ENCODE results near the gene SOX30. TPM values are rescaled to one million over a fixed set of nuclear protein-coding genes. Genes with fewer than 3 reads are reported as not detected.

Gene SOX30
- total RNA-seq, 2 donors from 2014 or later = not detected

DNA sequence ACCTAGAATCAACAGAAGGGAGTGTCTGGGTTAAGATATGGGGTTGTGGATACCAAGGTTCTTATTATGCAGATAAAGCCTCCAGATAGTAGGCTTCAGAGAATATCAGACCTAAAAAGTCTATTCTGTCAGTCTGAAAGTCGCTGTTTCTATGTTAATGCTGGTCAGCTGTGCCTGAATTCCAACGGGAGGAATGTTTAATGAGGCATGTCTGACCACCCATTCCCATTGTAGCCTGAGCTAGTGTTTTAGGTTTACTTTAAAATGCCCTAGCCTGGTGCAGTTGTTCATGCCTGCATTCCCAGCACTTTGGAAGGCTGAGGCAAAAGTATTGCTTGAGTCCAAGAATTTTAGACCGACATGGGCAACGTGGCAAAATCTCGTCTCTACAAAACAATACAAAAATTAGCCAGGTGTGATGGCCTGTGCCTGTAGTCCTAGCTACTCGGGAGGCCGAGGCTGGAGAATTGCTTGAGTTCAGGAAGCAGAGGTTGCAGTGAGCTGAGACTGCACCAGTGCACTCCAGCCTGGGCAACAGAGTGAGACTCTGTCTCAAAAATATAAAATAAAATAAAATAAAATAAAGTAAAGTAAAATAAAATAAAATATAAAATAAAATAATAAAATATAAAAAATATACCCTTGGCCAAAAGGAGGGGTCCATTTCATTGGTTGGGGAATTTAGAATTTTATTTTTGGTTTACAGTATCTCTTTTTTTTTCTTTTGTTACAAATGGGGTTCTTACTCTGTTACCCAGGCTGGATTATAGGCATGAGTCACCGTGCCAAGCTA is 7.8 kb upstream of the SOX30 start:
- ATAC-seq (ENCODE audit: insufficient number of reproducible peaks, low FRiP score, low read depth) (no peak), DNase-seq (ENCODE audit: low spot score) (no peak)
- Histone ChIP-seq H3K4me1 (ENCODE audit: control insufficient read depth in 1 of 2, low read depth in 2 of 2) (no peaks in the 10 kb centered on the region), H3K9me3 (no peaks in the 10 kb centered on the region), H3K27ac (no peak overlapping the region), H3K27me3 (replicated peaks; ENCODE audit: insufficient read depth) (no peaks in the 10 kb centered on the region), H3K36me3 (no peaks in the 10 kb centered on the region), H3K4me3 (no peak overlapping the region)
- TF ChIP-seq, protein P1, sequence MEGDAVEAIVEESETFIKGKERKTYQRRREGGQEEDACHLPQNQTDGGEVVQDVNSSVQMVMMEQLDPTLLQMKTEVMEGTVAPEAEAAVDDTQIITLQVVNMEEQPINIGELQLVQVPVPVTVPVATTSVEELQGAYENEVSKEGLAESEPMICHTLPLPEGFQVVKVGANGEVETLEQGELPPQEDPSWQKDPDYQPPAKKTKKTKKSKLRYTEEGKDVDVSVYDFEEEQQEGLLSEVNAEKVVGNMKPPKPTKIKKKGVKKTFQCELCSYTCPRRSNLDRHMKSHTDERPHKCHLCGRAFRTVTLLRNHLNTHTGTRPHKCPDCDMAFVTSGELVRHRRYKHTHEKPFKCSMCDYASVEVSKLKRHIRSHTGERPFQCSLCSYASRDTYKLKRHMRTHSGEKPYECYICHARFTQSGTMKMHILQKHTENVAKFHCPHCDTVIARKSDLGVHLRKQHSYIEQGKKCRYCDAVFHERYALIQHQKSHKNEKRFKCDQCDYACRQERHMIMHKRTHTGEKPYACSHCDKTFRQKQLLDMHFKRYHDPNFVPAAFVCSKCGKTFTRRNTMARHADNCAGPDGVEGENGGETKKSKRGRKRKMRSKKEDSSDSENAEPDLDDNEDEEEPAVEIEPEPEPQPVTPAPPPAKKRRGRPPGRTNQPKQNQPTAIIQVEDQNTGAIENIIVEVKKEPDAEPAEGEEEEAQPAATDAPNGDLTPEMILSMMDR (IDR thresholded peaks at IDR 0.05) = no peak

DNA sequence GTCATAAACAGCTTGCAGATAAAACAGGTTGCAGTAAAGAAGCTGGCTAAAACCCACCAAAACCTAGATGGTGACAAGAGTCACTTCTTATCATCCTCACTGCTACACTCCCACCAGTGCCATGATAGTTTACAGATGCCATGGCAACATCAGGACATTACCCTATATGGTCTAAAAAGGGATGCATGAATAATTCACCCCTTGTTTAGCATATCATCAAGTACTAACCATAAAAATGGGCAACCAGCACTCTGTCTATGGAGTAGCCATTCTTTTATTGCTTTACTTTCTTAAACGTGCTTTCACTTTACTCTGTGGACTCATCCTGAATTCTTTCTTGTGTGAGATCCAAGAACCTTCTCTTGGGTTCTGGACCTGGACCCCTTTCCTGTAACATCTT is 6.7 kb upstream of the SOX30 start:
- Histone ChIP-seq H3K4me3 (no peak overlapping the region), H3K9me3 (no peaks in the 10 kb centered on the region), H3K36me3 (no peaks in the 10 kb centered on the region), H3K27ac (no peak overlapping the region), H3K4me1 (ENCODE audit: control insufficient read depth in 1 of 2, low read depth in 2 of 2) (no peaks in the 10 kb centered on the region), H3K27me3 (replicated peaks; ENCODE audit: insufficient read depth) (no peaks in the 10 kb centered on the region)
- DNase-seq (ENCODE audit: low spot score) (no peak), ATAC-seq (ENCODE audit: insufficient number of reproducible peaks, low FRiP score, low read depth) (no peak)
- TF ChIP-seq, protein P1 (IDR thresholded peaks at IDR 0.05) = no peak

DNA sequence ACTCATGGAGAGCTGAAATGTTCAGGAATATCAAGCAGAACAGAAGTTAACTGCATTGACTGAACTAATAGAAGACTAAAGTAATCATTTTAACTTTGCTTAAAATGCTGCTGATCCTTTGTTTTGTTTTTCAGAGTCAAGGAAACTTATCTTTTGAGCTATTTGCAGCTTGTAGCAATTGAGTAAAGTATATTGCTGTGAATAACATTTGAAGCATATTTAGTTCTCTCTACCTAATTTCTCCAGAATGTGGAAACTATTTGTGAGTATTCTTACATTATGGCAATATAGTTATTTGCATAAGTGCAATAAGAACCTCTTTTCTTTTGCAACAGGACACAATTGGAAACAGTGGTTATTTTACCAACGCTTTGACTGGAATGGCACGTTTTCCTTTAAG is 5.3 kb upstream of the SOX30 start:
- no peak for DNase-seq (ENCODE audit: low spot score)
- no peaks in the 10 kb centered on the region for H3K27me3 ChIP-seq (replicated peaks; ENCODE audit: insufficient read depth)

DNA sequence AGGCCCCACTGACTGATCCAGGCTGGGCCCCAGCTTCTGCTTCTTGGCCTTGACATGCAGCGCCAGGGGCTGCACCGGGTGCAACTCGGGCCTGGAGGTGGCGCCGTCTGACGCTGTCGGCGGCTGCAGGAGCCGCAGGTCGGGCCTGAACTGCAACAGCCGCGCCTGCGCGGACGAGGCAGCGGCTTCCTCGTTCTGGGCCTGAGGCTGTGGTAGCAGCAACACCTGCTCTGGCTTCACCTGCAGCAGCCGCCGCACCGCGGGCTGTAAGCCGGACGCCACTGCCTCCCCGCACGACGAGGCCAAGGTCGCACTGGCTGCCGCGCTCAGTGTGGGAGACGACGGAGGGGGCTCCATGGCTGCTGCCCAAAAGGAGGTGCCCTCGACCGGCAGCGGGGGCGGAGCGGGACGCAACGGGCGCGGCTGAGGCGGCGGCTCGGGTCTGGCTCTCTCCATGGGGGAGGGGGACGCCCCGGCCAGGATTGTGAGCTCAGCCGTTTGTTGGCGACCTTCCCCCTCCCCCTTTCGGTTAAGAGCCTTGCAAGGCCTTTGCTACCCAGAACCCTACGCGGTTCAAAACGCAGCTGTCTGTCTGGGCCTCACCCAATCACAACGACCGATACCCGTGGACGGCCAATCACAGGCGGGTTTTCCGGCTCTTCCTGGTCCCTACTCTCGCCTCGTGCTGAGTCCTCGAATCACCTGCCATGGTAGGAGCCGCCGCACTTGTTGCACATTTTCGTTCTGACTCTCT is 438 bp downstream of the SOX30 start:
- no peaks in the 10 kb centered on the region for H3K36me3 ChIP-seq
- no peaks in the 10 kb centered on the region for H3K27me3 ChIP-seq (replicated peaks; ENCODE audit: insufficient read depth)
- H3K9me3 ChIP-seq = no peaks in the 10 kb centered on the region
- no peak overlapping the region for H3K27ac ChIP-seq
- TF ChIP-seq, protein P1 (IDR thresholded peaks at IDR 0.05) = peak; percentile 20
- ATAC-seq (ENCODE audit: insufficient number of reproducible peaks, low FRiP score, low read depth) (no peak), DNase-seq (ENCODE audit: low spot score) (no peak)
- peak overlapping the region; percentile 78 for H3K4me3 ChIP-seq
- peaks cover 0 to 8% of the 10 kb centered on the region in 2 donors for H3K4me1 ChIP-seq (ENCODE audit: control insufficient read depth in 1 of 2, low read depth in 2 of 2)

More for the DNA sequence above, 5.3 kb upstream of the SOX30 start:
- Histone ChIP-seq H3K9me3 (no peaks in the 10 kb centered on the region), H3K36me3 (no peaks in the 10 kb centered on the region), H3K27ac (no peak overlapping the region), H3K4me1 (ENCODE audit: control insufficient read depth in 1 of 2, low read depth in 2 of 2) (no peaks in the 10 kb centered on the region), H3K4me3 (no peak overlapping the region)
- ATAC-seq (ENCODE audit: insufficient number of reproducible peaks, low FRiP score, low read depth) = no peak
- TF ChIP-seq, protein P1 (IDR thresholded peaks at IDR 0.05) = no peak

DNA sequence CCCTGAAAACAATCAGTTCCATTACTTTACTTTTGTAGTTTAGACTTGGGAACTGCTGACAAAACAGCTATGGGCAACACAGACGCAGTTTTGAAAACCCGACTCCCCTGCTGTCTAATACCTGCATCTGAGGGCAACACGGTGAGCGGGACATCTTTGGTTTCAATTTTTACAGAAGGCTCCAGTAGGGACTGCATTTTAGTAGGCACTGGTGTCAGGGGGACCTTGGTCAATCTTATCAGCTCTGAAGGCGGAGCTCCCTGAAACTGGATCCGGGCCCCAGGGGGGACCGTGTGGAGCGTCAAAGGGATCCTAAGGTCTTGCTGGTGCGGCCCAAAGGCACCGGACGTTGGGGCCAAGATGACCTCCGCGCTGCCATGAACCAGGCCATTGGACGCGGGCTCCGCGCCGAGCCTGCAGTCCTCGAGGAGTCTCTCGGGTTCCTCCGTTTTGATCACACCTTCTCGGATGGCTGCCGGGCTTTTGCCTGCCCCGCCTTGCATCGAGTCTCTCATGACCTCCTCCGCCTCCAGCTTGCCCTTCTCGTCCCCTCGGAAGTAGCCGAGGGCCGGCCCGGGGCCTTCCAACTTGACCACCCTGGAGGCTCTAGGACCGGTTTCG is 1.1 kb downstream of the SOX30 start:
- H3K4me3 ChIP-seq = peak overlapping the region; percentile 78
- ATAC-seq (ENCODE audit: insufficient number of reproducible peaks, low FRiP score, low read depth) (no peak), DNase-seq (ENCODE audit: low spot score) (no peak)
- TF ChIP-seq, protein P1 (IDR thresholded peaks at IDR 0.05) = no peak
- H3K27ac ChIP-seq = no peak overlapping the region
- H3K9me3 ChIP-seq = no peaks in the 10 kb centered on the region
- H3K36me3 ChIP-seq = no peaks in the 10 kb centered on the region
- no peaks in the 10 kb centered on the region for H3K27me3 ChIP-seq (replicated peaks; ENCODE audit: insufficient read depth)
- H3K4me1 ChIP-seq (ENCODE audit: control insufficient read depth in 1 of 2, low read depth in 2 of 2) = peaks cover 0 to 8% of the 10 kb centered on the region in 2 donors

Data from thoracic aorta (tissue), 2 donors.